ENCODE results near the gene ZNF827.

Gene ZNF827

GRCh38 chr4:145909281-145909715, 29.3 kb downstream of the ZNF827 start:
- POLR2A ChIA-PET = no interaction called here
- DNase-seq (ENCODE audit: extremely low spot score) = no peak
- TF ChIP-seq CTCF (IDR thresholded peaks at IDR 0.05; ENCODE audit: control extremely low read depth, extremely low read depth, low read depth, missing control alignments) = no peak
- CTCF ChIA-PET = no interaction called here

GRCh38 chr4:145907812-145908211, 30.8 kb downstream of the ZNF827 start:
- ChIA-PET POLR2A (no interaction called here), CTCF (interaction anchor here (1.0 to 3.6 kb wide), 7 partner anchors 12 to 39 kb away, joined by 3 to 13 read pairs (median 11); no protein-coding TSS in a partner anchor)
- no peak for DNase-seq (ENCODE audit: extremely low spot score)
- TF ChIP-seq CTCF (IDR thresholded peaks at IDR 0.05; ENCODE audit: control extremely low read depth, extremely low read depth, low read depth, missing control alignments) = no peak

- DNase-seq (ENCODE audit: extremely low spot score) = no peak
- no peak for TF ChIP-seq CTCF (IDR thresholded peaks at IDR 0.05; ENCODE audit: control extremely low read depth, extremely low read depth, low read depth, missing control alignments)
- ChIA-PET POLR2A (no interaction called here), CTCF (interaction anchor here (1.0 to 3.6 kb wide), 8 partner anchors 8 to 38 kb away, joined by 3 to 13 read pairs (median 8); no protein-coding TSS in a partner anchor)
These were observed 31.2 kb downstream of the ZNF827 start for GRCh38 chr4:145907390-145907789.

GRCh38 chr4:145904413-145905177, 34.0 kb downstream of the ZNF827 start:
- TF ChIP-seq CTCF (IDR thresholded peaks at IDR 0.05; ENCODE audit: control extremely low read depth, extremely low read depth, low read depth, missing control alignments) = no peak
- CTCF ChIA-PET = interaction anchor here (1.1 to 2.0 kb wide), 6 partner anchors 11 to 22 kb away, joined by 3 to 11 read pairs (median 5); no protein-coding TSS in a partner anchor
- no peak for DNase-seq (ENCODE audit: extremely low spot score)
- POLR2A ChIA-PET = no interaction called here

GRCh38 chr4:145902522-145902921, 36.1 kb downstream of the ZNF827 start:
- DNase-seq (ENCODE audit: extremely low spot score) = no peak
- no peak for TF ChIP-seq CTCF (IDR thresholded peaks at IDR 0.05; ENCODE audit: control extremely low read depth, extremely low read depth, low read depth, missing control alignments)
- ChIA-PET CTCF (interaction anchor here (0.6 to 1.2 kb wide), 4 partner anchors 9 to 20 kb away, joined by 3 read pairs; no protein-coding TSS in a partner anchor), POLR2A (no interaction called here)

- DNase-seq (ENCODE audit: extremely low spot score) = no peak
- POLR2A ChIA-PET = no interaction called here
- CTCF ChIA-PET = interaction anchor here (1.0 to 2.3 kb wide), 4 partner anchors 11 to 88 kb away, joined by 3 to 15 read pairs (median 4); no protein-coding TSS in a partner anchor
- no peak for TF ChIP-seq CTCF (IDR thresholded peaks at IDR 0.05; ENCODE audit: control extremely low read depth, extremely low read depth, low read depth, missing control alignments)
These were observed 38.6 kb downstream of the ZNF827 start for GRCh38 chr4:145899886-145900460.

All from GM10248 (cell line).